Right lung (tissue), 5 donors: ENCODE data around the gene SUB1. TPM values are rescaled to one million over a fixed set of nuclear protein-coding genes. Genes with fewer than 3 reads are reported as not detected.
A peak's percentile ranks its signal among the peaks of the same experiment; 100 is the strongest.

ENCODE experiments used
- DNase-seq, 2 donors: peaks; one replicate each; pipeline ENCODE4 v3.0.0-alpha.2; 2013
- polyA plus RNA-seq, 5 donors: library from polyadenylated mRNA; unstranded; fragments of 120-200 nt; gene quantifications; one replicate each; pipeline versions ENCODE4 v1.2.1 to v1.2.3, GENCODE V29; 2013; ENCODE audit warnings: inconsistent platforms in 1 of 5, low replicate concordance in 1 of 5; ENCODE audit not compliant: insufficient read length in 5 of 5, insufficient read depth in 1 of 5

SUB1 gene
- polyA plus RNA-seq, 5 donors = 236 to 389 (median 296) TPM

DNA sequence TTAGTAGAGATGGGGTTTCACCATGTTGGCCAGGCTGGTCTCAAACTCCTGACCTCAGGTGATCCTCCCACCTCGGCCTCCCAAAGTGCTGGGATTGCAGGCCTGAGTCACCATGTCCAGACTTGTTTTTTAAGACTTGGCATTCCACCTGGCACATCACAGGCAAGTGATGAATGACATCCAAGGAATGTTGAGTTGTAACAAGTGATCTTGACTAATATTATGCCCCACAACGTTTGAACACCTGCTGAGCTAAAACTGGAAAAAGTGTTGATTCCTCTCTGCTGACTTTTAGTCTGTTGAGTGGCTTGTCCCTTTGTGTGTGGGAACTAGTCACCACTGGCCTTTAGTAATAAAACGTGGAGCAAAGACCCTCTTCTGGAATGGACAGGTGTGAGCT lies 54.6 kb downstream of the SUB1 start:
- DNase-seq = no peak

- DNase-seq = peak in 1 of 2 donors; percentile 8
These were observed 57.1 kb downstream of the SUB1 start for GRCh38 chr5:32642276-32643002.

DNA sequence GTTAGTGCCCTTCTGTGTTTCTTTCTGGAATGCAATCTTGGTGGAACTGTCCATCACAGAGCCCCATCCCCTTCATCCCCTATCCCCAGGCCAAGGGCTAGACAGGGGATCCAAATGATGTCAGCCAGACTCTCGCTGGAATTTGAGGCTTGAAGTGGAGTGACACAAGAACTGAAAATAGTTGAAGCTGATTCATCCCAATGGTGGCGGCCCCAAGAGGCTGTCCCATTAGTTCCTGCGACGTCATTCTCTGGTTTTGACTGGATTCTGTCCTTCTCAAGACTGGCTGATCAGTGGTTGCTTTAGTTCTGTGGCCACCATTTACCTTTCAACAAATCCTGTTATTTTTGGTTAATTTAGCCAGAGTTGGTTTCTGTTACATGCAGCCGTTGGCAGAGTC lies 59.9 kb downstream of the SUB1 start:
- no peak for DNase-seq

GRCh38 chr5:32646061-32646969 lies 61.0 kb downstream of the SUB1 start:
- DNase-seq = no peak

DNA sequence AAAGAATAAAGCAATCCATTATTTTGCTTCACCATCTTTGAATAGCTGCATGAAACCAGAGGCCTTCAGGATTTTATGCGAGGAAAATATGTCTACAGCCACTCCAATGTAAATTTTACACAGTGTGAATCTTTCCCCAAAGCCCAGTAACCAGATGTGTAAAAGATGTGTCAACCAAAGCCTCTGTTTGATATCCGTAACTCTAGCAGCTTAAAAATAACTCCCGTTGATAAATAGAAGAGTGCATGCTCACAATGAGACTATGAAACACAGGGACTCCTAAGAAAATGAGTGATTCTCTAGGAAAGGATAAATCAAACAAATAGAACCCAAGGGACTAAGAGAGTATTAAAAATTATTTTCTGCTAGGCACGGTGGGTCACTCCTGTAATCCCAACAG lies 65.7 kb downstream of the SUB1 start:
- no peak for DNase-seq

DNA sequence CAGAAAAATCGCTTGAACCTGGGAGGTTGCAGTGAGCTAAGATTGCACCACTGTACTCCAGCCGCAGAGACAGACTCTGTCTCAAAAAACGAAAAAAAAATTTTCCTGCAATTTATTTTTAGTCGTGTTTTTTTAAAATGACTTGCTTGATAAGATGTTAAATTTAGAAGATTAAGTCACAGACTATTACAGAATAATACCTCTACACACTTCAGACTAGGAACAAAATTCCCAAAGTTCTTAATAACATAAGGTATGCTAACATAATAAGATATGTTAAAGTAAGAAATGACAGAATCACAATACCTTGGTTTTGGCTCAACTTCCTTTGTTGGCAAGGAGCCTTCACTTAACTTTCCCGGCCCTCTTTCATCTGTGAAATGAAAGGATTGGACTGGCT lies 66.3 kb downstream of the SUB1 start:
- peak in 1 of 2 donors; percentile 12 for DNase-seq

Other genes with a start within 250 kb of the SUB1 start
- gene ZFR, start 140.8 kb upstream of the SUB1 start, polyA plus RNA-seq = 100 to 1,000 TPM in 4 of 5 donors, 10 to 100 TPM in 1; 78.1 to 118 (median 112) TPM
- gene NPR3, start 125.8 kb downstream of the SUB1 start, polyA plus RNA-seq = 10 to 100 TPM; 30.1 to 45.7 (median 37.2) TPM